NB4 (cell line): ENCODE data around the gene PDZD2.

Experiments used
- CTCF ChIP-seq: IDR thresholded peaks from one replicate; pipeline ENCODE4 v1.5.1; 2012; ENCODE audit warnings: low read depth, low read length
- MAX ChIP-seq: IDR thresholded peaks from 2 replicates; pipeline ENCODE4 v1.6.1; 2011; ENCODE audit warnings: low read depth, low read length
- MYC ChIP-seq: IDR thresholded peaks from 2 replicates; pipeline ENCODE4 v1.6.1; 2011; ENCODE audit warnings: low read depth, low read length
- POLR2A ChIP-seq: IDR thresholded peaks from 2 replicates; pipeline ENCODE4 v1.6.1; 2011; ENCODE audit warnings: mild to moderate bottlenecking; ENCODE audit not compliant: insufficient read length; ENCODE audit errors: extremely low read depth

DNA sequence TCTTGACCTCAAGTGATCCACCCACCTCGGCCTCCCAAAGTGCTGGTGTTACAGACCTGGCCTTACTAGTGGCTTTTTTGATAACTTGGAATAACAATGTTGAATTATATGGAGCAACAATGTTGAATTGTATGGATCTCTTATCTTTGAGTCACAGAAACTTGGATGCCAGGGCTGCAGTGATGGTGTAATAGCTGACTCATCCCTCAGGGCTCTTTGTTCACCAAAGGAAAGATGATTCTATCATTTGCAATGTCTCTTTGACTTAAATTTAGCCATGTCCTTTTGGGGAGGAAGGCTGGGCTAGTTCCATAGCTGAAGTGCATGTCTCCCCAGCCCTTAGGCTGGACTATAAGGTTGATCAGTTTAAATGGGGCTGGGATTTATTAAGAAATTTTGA lies 172.3 kb downstream of the PDZD2 start:
- TF ChIP-seq MAX (no peak), POLR2A (no peak), CTCF (no peak), MYC (no peak)
